Small intestine (tissue), 7 donors: ENCODE measurements around the gene ANKRD29. TPM values are rescaled to one million over a fixed set of nuclear protein-coding genes. Genes with fewer than 3 reads are reported as not detected.

Experiments
- DNase-seq, 2 donors: peaks; one replicate each; pipeline versions ENCODE4 v3.0.0 to v3.0.0-alpha.2; 2013
- FAIRE-seq: peaks from 2 replicates; lab custom pipeline; 2012; peaks lifted over from hg19 to GRCh38; lab: Jason Lieb, UNC
- H3K27ac ChIP-seq, 3 donors: one replicate each; pipeline ENCODE4 v1.5.1; 2013; ENCODE audit warnings: low read length in 2 of 3, mild to moderate bottlenecking in 2 of 3, control low read depth in 1 of 3, inconsistent platforms in 1 of 3, low read depth in 1 of 3, moderate library complexity in 1 of 3
- H3K27me3 ChIP-seq, 3 donors: one replicate each; pipeline ENCODE4 v1.6.1; 2013; ENCODE audit warnings: low read length in 3 of 3, inconsistent platforms in 1 of 3; ENCODE audit not compliant: control insufficient read depth in 3 of 3, insufficient read depth in 3 of 3
- H3K36me3 ChIP-seq, 3 donors: one replicate each; pipeline ENCODE4 v1.6.1; 2013; ENCODE audit warnings: low read length in 3 of 3, inconsistent platforms in 1 of 3, low read depth in 1 of 3, mild to moderate bottlenecking in 1 of 3, moderate library complexity in 1 of 3; ENCODE audit not compliant: control insufficient read depth in 3 of 3, insufficient read depth in 2 of 3
- H3K4me1 ChIP-seq, 3 donors: one replicate each; pipeline ENCODE4 v1.6.1; 2013; ENCODE audit warnings: low read length in 2 of 3, inconsistent platforms in 1 of 3, low read depth in 1 of 3, mild to moderate bottlenecking in 1 of 3, moderate library complexity in 1 of 3; ENCODE audit not compliant: control insufficient read depth in 3 of 3, insufficient read depth in 2 of 3
- H3K4me3 ChIP-seq, 3 donors: one replicate each; pipeline ENCODE4 v1.5.1; 2013; ENCODE audit warnings: low read length in 3 of 3, control low read depth in 1 of 3, inconsistent platforms in 1 of 3, low read depth in 1 of 3, mild to moderate bottlenecking in 1 of 3, moderate library complexity in 1 of 3
- H3K9me3 ChIP-seq, 2 donors: one replicate each; pipeline ENCODE4 v1.6.1; 2013; ENCODE audit warnings: low read depth in 1 of 2, low read length in 1 of 2; ENCODE audit not compliant: control insufficient read depth in 2 of 2, insufficient read depth in 1 of 2
- WGBS, 3 donors: extraction: QIAGEN DNeasy Blood & Tissue Kit; methylation state at CpG; one replicate each; pipeline ENCODE4 v1.1.7; 2013; 5-methylcytosine and 5-hydroxymethylcytosine counted together
- polyA plus RNA-seq, 4 donors: library from polyadenylated mRNA; stranded (reverse) in 3 of 4; unstranded in 1 of 4; fragments of 200-250 nt in 3 of 4; fragments of 120-200 nt in 1 of 4; gene quantifications; one replicate each; pipeline versions ENCODE4 v1.2.1 to v1.2.3, GENCODE V29; 2013
- donor health status: healthy with polysubstance abuse.
- donor health status: control.
- donor health status: control.
- donor health status: Bipolar disorder and iron deficiency.
- donor health status: healthy.

Gene ANKRD29
- polyA plus RNA-seq, 4 donors, result 1.8 to 5.1 (median 3.2) TPM

GRCh38 chr18:23689616-23690504, 27.1 kb upstream of the ANKRD29 start:
- FAIRE-seq, result no peak

GRCh38 chr18:23689031-23689615, 26.4 kb upstream of the ANKRD29 start, which contains the start of gene LAMA3:
LAMA3 (plus strand) TSS chr18:23689453; CDS start chr18:23689684, 231 bp downstream.
- peak; percentile 65 to 81 for DNase-seq
- Histone ChIP-seq H3K36me3 (no peaks in the 10 kb centered on the region), H3K9me3 (no peaks in the 10 kb centered on the region), H3K27ac (no peak within 1 kb of the TSS), H3K4me1 (peaks cover 0 to 9% (median 0%) of the 10 kb centered on the region in 3 donors), H3K4me3 (peak within 1 kb of the TSS; percentile 26 to 77 (median 36)), H3K27me3 (peaks cover 0 to 25% (median 4%) of the 10 kb centered on the region in 3 donors)
- no peak for FAIRE-seq
- 0 to 1% (median 1%) methylated on average over 29 to 45 of the region's 45 CpGs for WGBS, 3 donors

More at GRCh38 chr18:23689616-23690504, 27.1 kb upstream of the ANKRD29 start:
- H3K4me1 ChIP-seq, result peaks cover 0 to 10% (median 0%) of the 10 kb centered on the region in 3 donors
- H3K27me3 ChIP-seq, result peaks cover 0 to 25% (median 4%) of the 10 kb centered on the region in 3 donors
- H3K27ac ChIP-seq, result no peak overlapping the region
- WGBS, 3 donors, result 2 to 4% (median 3%) methylated on average over 52 to 85 of the region's 85 CpGs
- H3K4me3 ChIP-seq, result peak overlapping the region; percentile 26 to 77 (median 36)
- DNase-seq, result no peak
- H3K9me3 ChIP-seq, result no peaks in the 10 kb centered on the region
- no peaks in the 10 kb centered on the region for H3K36me3 ChIP-seq

GRCh38 chr18:23688528-23688927, 25.8 kb upstream of the ANKRD29 start:
- FAIRE-seq, result no peak
- H3K4me3 ChIP-seq, result peak overlapping the region in 2 of 3 donors; percentile 36 to 77
- peaks cover 0 to 6% (median 0%) of the 10 kb centered on the region in 3 donors for H3K4me1 ChIP-seq
- no peaks in the 10 kb centered on the region for H3K9me3 ChIP-seq
- peaks cover 0 to 25% (median 4%) of the 10 kb centered on the region in 3 donors for H3K27me3 ChIP-seq
- H3K27ac ChIP-seq, result no peak overlapping the region
- H3K36me3 ChIP-seq, result no peaks in the 10 kb centered on the region
- no peak for DNase-seq
- 53 to 62% (median 54%) methylated on average over 5 of the region's 5 CpGs for WGBS, 3 donors

GRCh38 chr18:23684515-23685197, 21.9 kb upstream of the ANKRD29 start:
- Histone ChIP-seq H3K27ac (no peak overlapping the region), H3K9me3 (no peaks in the 10 kb centered on the region), H3K36me3 (no peaks in the 10 kb centered on the region), H3K4me3 (no peak overlapping the region), H3K27me3 (peaks cover 0 to 15% (median under 1%) of the 10 kb centered on the region in 3 donors), H3K4me1 (peaks cover 0 to 6% (median 0%) of the 10 kb centered on the region in 3 donors)
- peak; percentile 30 to 50 for DNase-seq
- WGBS, 3 donors, result 14 to 46% (median 32%) methylated on average over 5 of the region's 5 CpGs
- FAIRE-seq, result no peak

GRCh38 chr18:23683671-23684070, 21.0 kb upstream of the ANKRD29 start:
- Histone ChIP-seq H3K27me3 (peaks cover 0 to 9% (median 3%) of the 10 kb centered on the region in 3 donors), H3K4me1 (peaks cover 0 to 1% (median 0%) of the 10 kb centered on the region in 3 donors), H3K4me3 (no peak overlapping the region), H3K27ac (no peak overlapping the region), H3K36me3 (no peaks in the 10 kb centered on the region), H3K9me3 (no peaks in the 10 kb centered on the region)
- no peak for FAIRE-seq
- no peak for DNase-seq
- WGBS, 3 donors, result 59 to 65% (median 61%) methylated on average over 3 of the region's 3 CpGs

GRCh38 chr18:23683155-23683554, 20.4 kb upstream of the ANKRD29 start:
- FAIRE-seq, result no peak
- no peaks in the 10 kb centered on the region for H3K9me3 ChIP-seq
- H3K27ac ChIP-seq, result no peak overlapping the region
- no peak overlapping the region for H3K4me3 ChIP-seq
- H3K27me3 ChIP-seq, result peaks cover 0 to 7% (median 3%) of the 10 kb centered on the region in 3 donors
- no peaks in the 10 kb centered on the region for H3K36me3 ChIP-seq
- 91 to 95% (median 92%) methylated on average over 3 of the region's 3 CpGs for WGBS, 3 donors
- H3K4me1 ChIP-seq, result no peaks in the 10 kb centered on the region
- DNase-seq, result no peak

GRCh38 chr18:23682472-23682871, 19.8 kb upstream of the ANKRD29 start:
- Histone ChIP-seq H3K27me3 (peaks cover 0 to 3% (median 1%) of the 10 kb centered on the region in 3 donors), H3K9me3 (no peaks in the 10 kb centered on the region), H3K36me3 (no peaks in the 10 kb centered on the region), H3K4me3 (no peak overlapping the region), H3K27ac (no peak overlapping the region), H3K4me1 (no peaks in the 10 kb centered on the region)
- FAIRE-seq (no peak), DNase-seq (no peak)
- 96 to 100% (median 97%) methylated on average over 1 of the region's 1 CpG for WGBS, 3 donors

GRCh38 chr18:23682045-23682444, 19.3 kb upstream of the ANKRD29 start:
- Histone ChIP-seq H3K4me3 (no peak overlapping the region), H3K27ac (no peak overlapping the region), H3K36me3 (no peaks in the 10 kb centered on the region), H3K9me3 (no peaks in the 10 kb centered on the region), H3K27me3 (peaks cover 0 to 3% (median 0%) of the 10 kb centered on the region in 3 donors), H3K4me1 (no peaks in the 10 kb centered on the region)
- no peak for DNase-seq
- no peak for FAIRE-seq
- 77 to 91% (median 89%) methylated on average over 2 of the region's 2 CpGs for WGBS, 3 donors
